ENCODE measurements around the gene CAP1.

DNA sequence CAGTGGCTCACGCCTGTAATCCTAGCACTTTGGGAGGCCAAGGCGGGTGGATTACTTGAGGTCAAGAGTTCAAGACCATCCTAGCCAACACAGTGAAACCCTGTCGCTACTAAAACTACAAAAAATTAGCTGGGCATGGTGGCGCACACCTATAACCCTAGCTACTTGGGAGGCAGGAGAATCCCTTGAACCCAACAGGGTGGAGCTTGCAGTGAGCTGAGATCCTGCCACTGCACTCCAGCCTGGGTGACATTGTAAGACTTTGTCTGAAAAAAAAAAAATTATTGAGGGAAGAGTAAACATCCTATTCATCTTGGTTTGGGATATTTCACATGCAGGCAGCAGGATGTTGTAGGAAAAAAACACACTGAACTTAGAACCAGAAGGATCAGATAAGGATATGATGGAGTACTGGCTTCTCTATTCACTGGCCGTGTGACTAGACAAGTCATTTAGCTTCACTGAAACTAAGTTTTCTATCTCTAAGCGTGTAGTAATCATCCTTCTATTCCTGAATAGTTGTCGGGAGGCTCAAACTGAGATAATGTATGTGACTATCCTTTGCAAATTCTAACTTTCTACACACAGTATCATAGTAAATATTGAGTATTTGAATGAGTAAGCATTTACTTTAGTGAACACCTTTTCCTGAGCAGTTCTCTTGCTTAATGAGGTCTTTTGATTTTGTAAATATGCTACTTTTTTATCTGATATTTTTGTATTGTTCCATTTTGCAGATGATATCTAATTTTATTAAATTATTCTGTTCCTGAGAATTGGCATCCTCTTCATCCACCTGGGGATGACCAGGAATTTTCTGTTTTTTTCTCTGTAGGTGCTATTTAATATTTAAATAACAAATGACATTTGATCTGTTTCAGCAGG, 18.2 kb downstream of the CAP1 start:
- TF ChIP-seq EZH2 (IDR thresholded peaks at IDR 0.05; ENCODE audit: insufficient read depth, poor library complexity, severe bottlenecking), result no peak
- TF ChIP-seq EZH2phosphoT487 (IDR thresholded peaks at IDR 0.05; ENCODE audit: insufficient read depth, low read depth), result no peak
